T-cell (primary cell): ENCODE results near the gene SCAPER. TPM values are rescaled to one million over a fixed set of nuclear protein-coding genes. Genes with fewer than 3 reads are reported as not detected.
A peak's percentile ranks its signal among the peaks of the same experiment; 100 is the strongest.

Experiments used
- ATAC-seq, 4 experiments: fragments of 200-7000 bp in 3 of 4; fragments of 150-1000 bp in 1 of 4; cut with Tn5 transposase; replicated peaks in 1 of 4; 1 replicate in 3 of 4; 2 replicates in 1 of 4; pipeline ENCODE4 v1.10.0; 2021; ENCODE audit warnings: moderate library complexity in 3 of 4, mild to moderate bottlenecking in 2 of 4, moderate number of reproducible peaks in 1 of 4
- CTCF ChIA-PET, 2 donors: fragments of 300-600 bp; sonication (Branson Sonifier 250); formaldehyde crosslinking; loops; one replicate each; lab custom pipeline; 2022; ENCODE audit warnings: antibody characterized with exemption in 2 of 2; lab: Charles Lee
- POLR2A ChIA-PET, 2 donors: fragments of 300-600 bp; sonication (Branson Sonifier 250); formaldehyde crosslinking; loops; one replicate each; lab custom pipeline; 2022; ENCODE audit warnings: antibody characterized with exemption in 2 of 2; lab: Charles Lee
- DNase-seq, 35 experiments: peaks; one replicate each; pipeline versions ENCODE4 v3.0.0 to v3.0.0-alpha.2; 2013 to 2023
- H3K27ac ChIP-seq: one replicate; pipeline ENCODE4 v1.5.1; 2013; ENCODE audit warnings: low read length
- H3K27me3 ChIP-seq, 2 experiments: replicated peaks in 1 of 2; 1 replicate in 1 of 2; 2 replicates in 1 of 2; pipeline versions ENCODE4 v1.6.1 to v1.7.0; 2013; ENCODE audit warnings: low read length in 1 of 2, mixed read lengths in 1 of 2; ENCODE audit not compliant: control insufficient read depth in 2 of 2, insufficient read depth in 2 of 2; ENCODE audit errors: extremely low read depth in 1 of 2
- H3K36me3 ChIP-seq, 2 donors: 1 replicate in 1 of 2; 2 replicates in 1 of 2; pipeline versions ENCODE4 v1.6.1 to v1.7.0; 2013; ENCODE audit warnings: low read length in 1 of 2; ENCODE audit not compliant: control insufficient read depth in 2 of 2, insufficient read depth in 1 of 2; ENCODE audit errors: extremely low read depth in 1 of 2
- H3K4me1 ChIP-seq, 2 experiments: 1 replicate in 1 of 2; 2 replicates in 1 of 2; pipeline versions ENCODE4 v1.6.1 to v1.7.0; 2013; ENCODE audit warnings: low read length in 2 of 2, mixed read lengths in 1 of 2; ENCODE audit not compliant: insufficient read depth in 2 of 2, control insufficient read depth in 1 of 2; ENCODE audit errors: extremely low read depth in 1 of 2
- H3K4me3 ChIP-seq, 2 donors: 1 replicate in 1 of 2; 2 replicates in 1 of 2; pipeline versions ENCODE4 v1.5.1 to v1.7.0; 2013; ENCODE audit warnings: mild to moderate bottlenecking in 2 of 2, low read length in 1 of 2, moderate library complexity in 1 of 2; ENCODE audit not compliant: control insufficient read depth in 1 of 2; ENCODE audit errors: extremely low read depth in 1 of 2
- H3K9me3 ChIP-seq: 2 replicates; pipeline ENCODE4 v1.7.0; 2013
- H3K27ac Mint-ChIP-seq, 2 donors: one replicate each; pipeline ENCODE4 v1.8.0; 2020 to 2021; ENCODE audit warnings: mild to moderate bottlenecking in 2 of 2, mixed read lengths in 2 of 2
- H3K27me3 Mint-ChIP-seq, 2 donors: one replicate each; pipeline ENCODE4 v1.8.0; 2021 to 2022; ENCODE audit warnings: mixed read lengths in 2 of 2
- H3K36me3 Mint-ChIP-seq: one replicate; pipeline ENCODE4 v1.8.0; 2021; ENCODE audit warnings: mixed read lengths
- H3K4me1 Mint-ChIP-seq, 3 donors: one replicate each; pipeline ENCODE4 v1.8.0; 2020 to 2022; ENCODE audit warnings: mixed read lengths in 3 of 3, mild to moderate bottlenecking in 1 of 3
- H3K4me3 Mint-ChIP-seq, 3 donors: one replicate each; pipeline ENCODE4 v1.8.0; 2020 to 2022; ENCODE audit warnings: mild to moderate bottlenecking in 3 of 3, mixed read lengths in 3 of 3, moderate library complexity in 3 of 3
- H3K9me3 Mint-ChIP-seq, 3 donors: one replicate each; pipeline ENCODE4 v1.8.0; 2020 to 2022; ENCODE audit warnings: mixed read lengths in 3 of 3
- WGBS: methylation state at CpG from one replicate; pipeline ENCODE4 v1.1.5; 2013; ENCODE audit warnings: missing lambda C conversion rate; ENCODE audit not compliant: insufficient coverage; 5-methylcytosine and 5-hydroxymethylcytosine counted together
- total RNA-seq, 35 experiments: library from RNA in 6 of 35; stranded (reverse) in 6 of 35; fragments of 120-200 nt in 1 of 35; gene quantifications; one replicate each; pipeline versions ENCODE4 v1.2.1 to v1.2.4 and lab custom pipeline; 2013 to 2026

Gene SCAPER
- total RNA-seq, 5 donors from 2014 or later (not counting 1 experiment from before 2014, with no cell fraction given) = 32.5 to 59.4 (median 44.1) TPM

DNA sequence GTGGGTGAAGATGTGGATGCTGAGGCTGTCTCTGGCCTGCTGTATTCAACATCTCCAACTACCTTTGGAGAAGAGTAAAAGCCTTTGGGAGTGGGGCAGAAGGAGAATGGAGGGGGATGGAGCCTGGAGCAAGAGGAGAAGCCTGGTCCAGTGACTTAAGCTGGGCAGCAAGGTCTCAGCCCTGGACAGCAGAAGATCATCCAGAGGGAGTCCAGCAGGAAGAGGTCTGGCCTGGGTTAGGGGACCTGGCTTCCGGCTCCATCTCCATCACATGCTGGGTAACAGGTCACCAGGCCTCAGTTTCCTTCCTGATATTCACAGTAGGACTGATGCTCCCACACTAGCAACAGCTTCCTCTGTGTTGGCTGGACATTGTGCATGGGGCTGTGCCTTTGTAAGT, 572.3 kb downstream of the SCAPER start:
- no peak overlapping the region for H3K4me3 ChIP-seq
- H3K4me3 Mint-ChIP-seq = no peak overlapping the region
- no peak overlapping the region for H3K27ac ChIP-seq
- no peaks in the 10 kb centered on the region for H3K36me3 Mint-ChIP-seq
- H3K9me3 ChIP-seq = no peaks in the 10 kb centered on the region
- peaks cover 21 to 29% of the 10 kb centered on the region in 2 experiments for H3K4me1 ChIP-seq
- no peaks in the 10 kb centered on the region for H3K36me3 ChIP-seq
- peaks cover 19 to 70% of the 10 kb centered on the region in 2 experiments for H3K27me3 ChIP-seq
- peaks cover 24 to 29% (median 27%) of the 10 kb centered on the region in 3 donors for H3K4me1 Mint-ChIP-seq
- peak in 1 of 35 experiments; percentile 21 for DNase-seq
- 100% methylated on average over 1 of the region's 1 CpG for WGBS
- ChIA-PET CTCF (interaction anchor here in 1 of 2 donors (0.5 kb wide), 1 partner anchor 114 kb away, joined by 3 read pairs; no protein-coding TSS in a partner anchor), POLR2A (no interaction called here)
- no peak overlapping the region for H3K27ac Mint-ChIP-seq
- H3K9me3 Mint-ChIP-seq = no peaks in the 10 kb centered on the region
- no peak for ATAC-seq
- peaks cover 71 to 74% of the 10 kb centered on the region in 2 donors for H3K27me3 Mint-ChIP-seq

DNA sequence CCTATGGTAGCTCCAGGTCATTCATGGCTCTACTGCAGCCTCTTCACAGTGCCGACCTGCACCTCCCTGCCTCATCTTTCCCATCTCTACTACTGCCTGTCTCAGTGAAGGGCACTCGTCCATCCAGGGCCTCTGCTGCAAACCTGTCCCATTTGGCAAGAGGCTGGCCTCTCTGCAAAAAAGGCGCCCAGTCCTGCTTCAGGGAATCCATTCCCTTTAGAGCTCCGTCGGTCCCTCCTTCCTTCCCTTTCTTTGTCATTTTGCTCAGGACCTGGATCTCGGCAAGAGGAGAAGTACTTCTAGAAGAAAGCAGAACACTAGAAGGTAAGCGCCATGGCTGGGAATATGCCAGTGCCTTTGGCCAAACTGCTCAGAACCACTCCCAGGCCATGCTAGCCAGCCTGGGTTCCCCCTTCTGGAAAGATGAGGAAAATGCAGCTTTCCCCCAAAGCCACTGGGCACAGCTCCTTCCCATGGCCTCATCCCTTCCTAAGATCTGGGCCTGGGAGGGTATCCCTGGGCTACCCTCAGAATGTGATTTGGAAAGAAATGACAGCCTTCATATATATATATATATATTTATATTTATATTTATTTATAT, 575.0 kb downstream of the SCAPER start:
- peaks cover 56 to 63% of the 10 kb centered on the region in 2 donors for H3K27me3 Mint-ChIP-seq
- no peak overlapping the region for H3K4me3 Mint-ChIP-seq
- no peaks in the 10 kb centered on the region for H3K36me3 Mint-ChIP-seq
- Histone ChIP-seq H3K27ac (no peak overlapping the region), H3K4me1 (peaks cover 0 to 3% of the 10 kb centered on the region in 2 experiments), H3K36me3 (no peaks in the 10 kb centered on the region), H3K27me3 (peaks cover 12 to 51% of the 10 kb centered on the region in 2 experiments), H3K9me3 (no peaks in the 10 kb centered on the region), H3K4me3 (no peak overlapping the region)
- H3K4me1 Mint-ChIP-seq = peaks cover 2 to 4% (median 2%) of the 10 kb centered on the region in 3 donors
- ChIA-PET CTCF (no interaction called here), POLR2A (interaction anchor here in 1 of 2 donors (0.6 kb wide), 1 partner anchor 17 kb away, joined by 3 read pairs; no protein-coding TSS in a partner anchor)
- 83% methylated on average over 3 of the region's 7 CpGs for WGBS
- ATAC-seq = no peak
- no peaks in the 10 kb centered on the region for H3K9me3 Mint-ChIP-seq
- DNase-seq = peak in 1 of 35 experiments; percentile 20
- H3K27ac Mint-ChIP-seq = no peak overlapping the region

DNA sequence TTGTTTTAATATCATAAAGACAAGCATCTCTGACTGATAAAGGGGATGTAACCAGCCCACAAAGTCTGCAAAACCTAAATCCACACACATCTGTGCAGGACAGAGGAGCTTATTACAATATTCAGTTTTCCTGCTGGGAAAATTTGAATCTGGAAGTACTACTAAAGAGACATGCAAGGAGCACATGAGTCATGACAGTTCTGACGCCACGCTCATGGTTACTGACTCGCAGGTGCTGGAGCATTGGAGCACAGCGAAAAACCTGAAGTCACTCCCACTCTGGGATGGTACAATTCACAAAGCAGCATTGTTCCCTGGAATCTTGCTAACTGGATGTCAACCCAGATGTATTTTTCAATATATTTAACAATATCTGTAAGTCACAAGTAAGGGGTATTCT, 576.2 kb downstream of the SCAPER start:
- 80% methylated on average over 3 of the region's 4 CpGs for WGBS
- no peak for ATAC-seq
- peaks cover 12 to 44% of the 10 kb centered on the region in 2 experiments for H3K27me3 ChIP-seq

DNA sequence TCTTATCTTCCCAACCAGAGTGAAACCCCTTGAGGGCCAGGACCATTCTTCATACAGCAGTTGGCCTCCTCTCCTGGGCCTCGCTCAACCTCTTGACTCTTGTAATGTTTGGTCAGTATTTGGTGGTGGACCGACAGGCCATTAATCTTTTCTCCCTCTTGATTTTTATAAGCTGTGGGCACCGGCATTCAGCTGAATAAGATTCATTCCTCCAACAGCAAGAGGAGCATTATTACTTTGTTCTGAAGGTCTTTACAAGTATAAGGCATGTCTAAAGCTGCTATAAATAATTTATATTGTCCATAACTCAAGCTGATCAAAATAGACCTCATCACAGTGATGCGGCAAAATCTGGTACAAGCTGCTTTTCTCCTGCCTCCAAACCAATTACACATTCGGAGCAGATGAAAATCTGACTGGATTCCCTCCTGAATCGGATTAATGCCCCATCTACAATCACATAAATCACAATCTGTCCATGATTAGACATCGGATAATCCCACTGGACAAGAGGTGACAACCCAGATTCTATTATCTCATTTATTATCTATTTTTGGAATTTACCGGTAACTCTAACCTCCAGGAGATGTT, 576.9 kb downstream of the SCAPER start:
- ChIA-PET CTCF (no interaction called here), POLR2A (no interaction called here)
- DNase-seq = no peak
- Mint-ChIP-seq H3K36me3 (no peaks in the 10 kb centered on the region), H3K4me1 (no peaks in the 10 kb centered on the region), H3K27ac (no peak overlapping the region), H3K4me3 (no peak overlapping the region), H3K9me3 (no peaks in the 10 kb centered on the region), H3K27me3 (peaks cover 53 to 54% of the 10 kb centered on the region in 2 donors)
- no peak overlapping the region for H3K27ac ChIP-seq
- no peaks in the 10 kb centered on the region for H3K9me3 ChIP-seq
- ATAC-seq = no peak
- 73% methylated on average over 3 of the region's 8 CpGs for WGBS
- no peaks in the 10 kb centered on the region for H3K4me1 ChIP-seq
- H3K27me3 ChIP-seq = peaks cover 12 to 42% of the 10 kb centered on the region in 2 experiments
- no peak overlapping the region for H3K4me3 ChIP-seq
- H3K36me3 ChIP-seq = no peaks in the 10 kb centered on the region

More for the DNA sequence above, 576.2 kb downstream of the SCAPER start:
- H3K9me3 Mint-ChIP-seq = no peaks in the 10 kb centered on the region
- peaks cover 0 to under 1% (median 0%) of the 10 kb centered on the region in 3 donors for H3K4me1 Mint-ChIP-seq
- Histone ChIP-seq H3K4me3 (no peak overlapping the region), H3K9me3 (no peaks in the 10 kb centered on the region), H3K36me3 (no peaks in the 10 kb centered on the region), H3K4me1 (no peaks in the 10 kb centered on the region), H3K27ac (no peak overlapping the region)
- DNase-seq = no peak
- no peak overlapping the region for H3K4me3 Mint-ChIP-seq
- POLR2A ChIA-PET = no interaction called here
- peaks cover 49 to 58% of the 10 kb centered on the region in 2 donors for H3K27me3 Mint-ChIP-seq
- CTCF ChIA-PET = interaction anchor here in 1 of 2 donors (0.5 kb wide), 1 partner anchor 89 kb away, joined by 3 read pairs; no protein-coding TSS in a partner anchor
- H3K36me3 Mint-ChIP-seq = no peaks in the 10 kb centered on the region
- H3K27ac Mint-ChIP-seq = no peak overlapping the region

DNA sequence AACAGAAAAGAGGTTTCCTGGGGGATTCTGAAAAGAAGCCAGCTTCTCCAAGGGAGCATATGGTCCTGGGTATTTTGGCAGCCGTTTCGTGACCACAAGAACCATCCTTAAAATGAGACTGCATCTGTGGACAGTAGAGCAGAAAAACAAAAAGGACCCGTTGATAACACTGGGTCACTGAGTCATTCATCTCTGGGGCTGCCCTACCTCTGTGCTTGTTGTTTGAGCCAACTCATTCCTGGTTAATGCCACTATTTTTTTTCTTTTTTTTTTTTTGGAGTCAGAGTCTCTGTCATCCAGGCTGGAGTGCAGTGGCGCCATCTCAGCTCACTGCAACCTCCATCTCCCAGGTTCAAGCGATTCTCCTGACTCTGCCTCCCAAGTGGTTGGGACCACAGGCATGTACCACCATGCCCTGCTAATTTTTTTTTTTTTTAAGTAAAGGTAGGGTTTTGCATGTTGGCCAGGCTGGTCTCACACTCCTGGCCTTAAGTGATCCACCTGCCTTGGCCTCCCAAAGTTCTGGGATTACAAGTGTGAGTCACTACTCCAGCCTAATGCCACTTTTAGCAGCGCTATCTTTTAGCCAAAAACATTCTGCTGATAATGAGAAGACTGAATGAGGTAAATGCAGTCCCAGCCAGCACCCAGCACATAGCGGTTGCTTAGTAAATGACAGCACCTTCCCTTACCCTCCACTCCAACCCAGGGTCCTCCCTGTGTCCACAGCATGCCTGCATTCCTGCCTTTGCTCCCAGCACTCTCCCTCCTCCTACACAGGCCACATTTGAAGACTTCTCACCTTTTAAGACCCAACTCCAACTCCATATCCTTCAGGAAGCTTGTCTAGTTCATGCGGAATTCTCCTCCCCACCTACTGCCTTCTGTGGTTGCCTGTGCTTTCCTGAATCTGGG, 577.7 kb downstream of the SCAPER start:
- Histone ChIP-seq H3K4me1 (no peaks in the 10 kb centered on the region), H3K36me3 (no peaks in the 10 kb centered on the region), H3K27ac (no peak overlapping the region), H3K27me3 (peaks cover 12 to 43% of the 10 kb centered on the region in 2 experiments), H3K4me3 (no peak overlapping the region), H3K9me3 (no peaks in the 10 kb centered on the region)
- no peaks in the 10 kb centered on the region for H3K9me3 Mint-ChIP-seq
- DNase-seq (no peak), ATAC-seq (no peak)
- no peak overlapping the region for H3K4me3 Mint-ChIP-seq
- CTCF ChIA-PET = no interaction called here
- peaks cover 52 to 53% of the 10 kb centered on the region in 2 donors for H3K27me3 Mint-ChIP-seq
- no peaks in the 10 kb centered on the region for H3K4me1 Mint-ChIP-seq
- POLR2A ChIA-PET = no interaction called here
- WGBS = 75% methylated on average over 5 of the region's 8 CpGs
- no peak overlapping the region for H3K27ac Mint-ChIP-seq
- no peaks in the 10 kb centered on the region for H3K36me3 Mint-ChIP-seq

DNA sequence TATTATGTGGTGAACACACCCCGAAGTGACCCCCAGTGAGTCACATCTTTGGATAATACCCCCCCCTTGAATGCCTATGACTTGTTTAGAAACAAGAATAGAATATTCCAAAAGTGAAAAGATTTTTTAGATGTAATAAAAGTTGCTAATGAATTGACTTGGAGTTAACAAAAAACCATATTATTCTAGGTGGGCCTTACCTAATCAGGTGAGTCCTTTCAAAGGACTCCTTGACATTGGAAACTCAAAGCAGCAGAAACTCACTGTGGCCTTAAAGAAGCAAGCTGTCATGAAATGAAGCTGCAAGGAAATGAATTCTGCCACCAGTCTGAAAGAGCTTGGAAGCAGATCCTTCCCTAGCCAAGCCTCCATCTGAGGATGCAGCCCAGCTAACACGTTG, 579.4 kb downstream of the SCAPER start:
- Histone ChIP-seq H3K4me3 (no peak overlapping the region), H3K27me3 (peaks cover 12 to 46% of the 10 kb centered on the region in 2 experiments), H3K27ac (no peak overlapping the region), H3K9me3 (no peaks in the 10 kb centered on the region), H3K4me1 (no peaks in the 10 kb centered on the region), H3K36me3 (no peaks in the 10 kb centered on the region)
- no peaks in the 10 kb centered on the region for H3K36me3 Mint-ChIP-seq
- DNase-seq (no peak), ATAC-seq (no peak)
- H3K27ac Mint-ChIP-seq = no peak overlapping the region
- POLR2A ChIA-PET = interaction anchor here in 1 of 2 donors (0.6 kb wide), 1 partner anchor 79 kb away, joined by 3 read pairs; no protein-coding TSS in a partner anchor
- no peak overlapping the region for H3K4me3 Mint-ChIP-seq
- no peaks in the 10 kb centered on the region for H3K9me3 Mint-ChIP-seq
- H3K4me1 Mint-ChIP-seq = no peaks in the 10 kb centered on the region
- no CpG with 5 or more reads among the region's 2 CpGs for WGBS
- peaks cover 47 to 54% of the 10 kb centered on the region in 2 donors for H3K27me3 Mint-ChIP-seq
- CTCF ChIA-PET = no interaction called here
